SH-SY5Y (cell line): ENCODE results near the gene SYMPK.

Experiments used
- GATA2 ChIP-seq: IDR thresholded peaks from 2 replicates; pipeline ENCODE4 v1.6.1; 2011; ENCODE audit warnings: mild to moderate bottlenecking, low read depth, low read length
- GATA3 ChIP-seq: IDR thresholded peaks from 2 replicates; pipeline ENCODE4 v1.6.1; 2011; ENCODE audit warnings: low read depth, mild to moderate bottlenecking, low read length, moderate library complexity

DNA sequence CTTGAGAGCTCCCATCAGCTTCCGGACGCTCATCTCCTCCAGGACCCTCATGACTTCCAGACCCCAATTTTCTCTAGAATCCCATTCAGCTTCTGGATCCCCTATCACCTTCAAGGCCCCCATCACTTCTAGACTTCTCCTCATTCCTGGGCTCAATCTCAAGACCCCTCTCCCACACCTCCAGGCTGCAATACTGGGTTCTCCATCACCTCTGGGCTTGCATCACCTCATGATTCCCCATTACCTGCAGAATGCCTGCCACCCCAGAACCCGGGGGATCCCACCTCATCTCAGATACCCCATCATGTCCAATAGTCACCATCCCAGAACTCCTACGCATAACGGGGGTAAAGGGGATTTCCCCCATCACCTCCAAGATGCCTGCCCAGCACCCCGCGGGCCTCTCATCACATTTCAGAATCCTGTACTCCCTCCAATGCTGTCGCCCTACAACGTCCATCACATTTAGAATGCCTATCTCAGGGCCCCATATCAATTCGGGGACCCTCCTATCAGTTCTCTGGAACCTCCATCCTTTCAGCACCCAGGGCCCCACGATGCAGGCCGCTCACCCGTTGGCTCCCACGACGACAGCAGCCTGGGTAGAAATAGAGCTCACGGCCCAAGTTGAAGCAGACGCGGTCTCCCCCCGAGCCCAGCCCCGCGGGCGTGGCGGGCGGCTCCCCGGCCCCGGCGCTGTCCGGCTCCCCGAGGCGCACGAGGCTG is 71.0 kb downstream of the SYMPK start:
- TF ChIP-seq GATA3 (no peak), GATA2 (no peak)
